HEK293T (cell line): ENCODE measurements around the gene TPCN1.

Experiments
- ARNT ChIP-seq: fragments of 450-650 bp; IDR thresholded peaks from 2 replicates; pipeline ENCODE4 v1.6.1; 2017; ENCODE audit warnings: mild to moderate bottlenecking
- BHLHE40 ChIP-seq: fragments of 450-650 bp; IDR thresholded peaks from 2 replicates; pipeline ENCODE4 v1.6.1; 2016; ENCODE audit warnings: mild to moderate bottlenecking, moderate library complexity, borderline replicate concordance
- ELF4 ChIP-seq: fragments of 450-650 bp; IDR thresholded peaks from 2 replicates; pipeline ENCODE4 v1.6.1; 2017; ENCODE audit warnings: antibody characterized with exemption
- FOXA1 ChIP-seq: fragments of 450-650 bp; IDR thresholded peaks from 2 replicates; pipeline ENCODE4 v1.6.1; 2016; ENCODE audit warnings: mild to moderate bottlenecking
- FOXK2 ChIP-seq: fragments of 450-650 bp; IDR thresholded peaks from 2 replicates; pipeline ENCODE4 v1.6.1; 2016; ENCODE audit warnings: mild to moderate bottlenecking
- FOXM1 ChIP-seq: fragments of 450-650 bp; IDR thresholded peaks from 2 replicates; pipeline ENCODE4 v1.6.1; 2017; ENCODE audit warnings: mild to moderate bottlenecking, borderline replicate concordance
- HDGF ChIP-seq: fragments of 450-650 bp; IDR thresholded peaks from 2 replicates; pipeline ENCODE4 v1.6.1; 2017; ENCODE audit warnings: antibody characterized with exemption, borderline replicate concordance
- L3MBTL2 ChIP-seq: fragments of 450-650 bp; conservative IDR thresholded peaks from 2 replicates; pipeline ENCODE4 v1.6.1; 2016; ENCODE audit warnings: mild to moderate bottlenecking
- LEF1 ChIP-seq: fragments of 450-650 bp; IDR thresholded peaks from 2 replicates; pipeline ENCODE4 v1.6.1; 2017; ENCODE audit warnings: mild to moderate bottlenecking, borderline replicate concordance
- SP1 ChIP-seq: fragments of 450-650 bp; IDR thresholded peaks from 2 replicates; pipeline ENCODE4 v1.6.1; 2017
- SUZ12 ChIP-seq: fragments of 450-650 bp; IDR thresholded peaks from 2 replicates; pipeline ENCODE4 v1.6.1; 2016; ENCODE audit warnings: mild to moderate bottlenecking
- TARDBP ChIP-seq: fragments of 450-650 bp; IDR thresholded peaks from 2 replicates; pipeline ENCODE4 v1.6.1; 2016
- ZNF384 ChIP-seq: fragments of 450-650 bp; IDR thresholded peaks from 2 replicates; pipeline ENCODE4 v1.6.1; 2016

GRCh38 chr12:113284751-113285150, 63.5 kb downstream of the TPCN1 start:
- TF ChIP-seq FOXM1 (no peak), ZNF384 (no peak), SP1 (no peak), ELF4 (no peak), FOXK2 (no peak), BHLHE40 (no peak), ARNT (no peak), SUZ12 (no peak), FOXA1 (no peak), L3MBTL2 (no peak), LEF1 (no peak), HDGF (no peak), TARDBP (no peak)
